OCI-LY3 (cell line): ENCODE data around the gene MYDGF.

Source experiments
- H2AFZ ChIP-seq: fragments of 200-600, 300-600 bp; shearing (Covaris generic); 2 replicates; pipeline ENCODE4 v1.6.0; 2014; ENCODE audit warnings: antibody characterized with exemption, low read depth, low read length
- H3K27ac ChIP-seq: fragments of 200-600, 300-600 bp; sonication (generic); 2 replicates; pipeline ENCODE4 v1.5.1; 2014; ENCODE audit warnings: mild to moderate bottlenecking, low read length, moderate library complexity, mixed read lengths
- H3K27me3 ChIP-seq: fragments of 200-600, 300-600 bp; sonication (generic); 2 replicates; pipeline ENCODE4 v1.6.1; 2014; ENCODE audit warnings: low read depth, low read length, mixed read lengths
- H3K36me3 ChIP-seq: fragments of 200-600, 300-600 bp; sonication (generic); replicated peaks from 2 replicates; pipeline ENCODE3; 2014; ENCODE audit warnings: low read depth, low read length, mixed read lengths
- H3K4me1 ChIP-seq: fragments of 300-600, 200-600 bp; sonication (generic); 2 replicates; pipeline ENCODE4 v1.6.1; 2014; ENCODE audit warnings: low read length, mixed read lengths
- H3K4me2 ChIP-seq: fragments of 200-600, 300-600 bp; sonication (generic); 2 replicates; pipeline ENCODE4 v1.6.1; 2014; ENCODE audit warnings: low read length, mixed read lengths
- H3K4me3 ChIP-seq: fragments of 300-600, 200-600 bp; sonication (generic); 2 replicates; pipeline ENCODE4 v1.5.1; 2014; ENCODE audit warnings: antibody characterized with exemption, mild to moderate bottlenecking, low read length, moderate library complexity
- H3K79me2 ChIP-seq: fragments of 300-600, 200-600 bp; shearing (Covaris generic); 2 replicates; pipeline ENCODE4 v1.6.1; 2014; ENCODE audit warnings: mild to moderate bottlenecking, low read length, mixed read lengths
- H3K9ac ChIP-seq: fragments of 300-600, 200-600 bp; shearing (Covaris generic); 2 replicates; pipeline ENCODE4 v1.6.0; 2014; ENCODE audit warnings: mild to moderate bottlenecking, low read length, moderate library complexity
- H3K9me3 ChIP-seq: fragments of 200-600, 300-600 bp; shearing (Covaris generic); 2 replicates; pipeline ENCODE4 v1.6.1; 2014; ENCODE audit warnings: low read length, mixed read lengths; ENCODE audit not compliant: insufficient read depth
- H4K20me1 ChIP-seq: fragments of 200-600, 300-600 bp; sonication (generic); 2 replicates; pipeline ENCODE4 v1.6.1; 2016; ENCODE audit warnings: low read length, mixed read lengths; ENCODE audit not compliant: insufficient read depth
- CTCF ChIP-seq: fragments of 200-600, 300-600 bp; sonication (generic); IDR thresholded peaks from 2 replicates; pipeline ENCODE4 v1.5.1; 2014; ENCODE audit warnings: antibody characterized with exemption, low read length, low read depth
- EZH2phosphoT487 ChIP-seq: fragments of 200-600 bp; shearing (Covaris generic); IDR thresholded peaks from 2 replicates; pipeline ENCODE4 v1.6.1; 2018; ENCODE audit warnings: antibody characterized with exemption, mixed run types, low read depth

MYDGF gene

GRCh38 chr19:4709440-4710280, 39.5 kb upstream of the MYDGF start:
- no peaks in the 10 kb centered on the region for H3K4me1 ChIP-seq
- no peaks in the 10 kb centered on the region for H4K20me1 ChIP-seq
- no peak overlapping the region for H3K4me3 ChIP-seq
- H3K4me2 ChIP-seq, result no peak overlapping the region
- H3K36me3 ChIP-seq, result peaks cover 40% of the 10 kb centered on the region
- H2AFZ ChIP-seq, result no peak overlapping the region
- no peaks in the 10 kb centered on the region for H3K27me3 ChIP-seq
- no peak for TF ChIP-seq CTCF
- no peak for TF ChIP-seq EZH2phosphoT487
- no peak overlapping the region for H3K27ac ChIP-seq
- H3K9ac ChIP-seq, result no peak overlapping the region
- no peaks in the 10 kb centered on the region for H3K9me3 ChIP-seq
- no peaks in the 10 kb centered on the region for H3K79me2 ChIP-seq

- no peak overlapping the region for H3K4me2 ChIP-seq
- no peaks in the 10 kb centered on the region for H3K79me2 ChIP-seq
- no peaks in the 10 kb centered on the region for H3K4me1 ChIP-seq
- H3K36me3 ChIP-seq, result peaks cover 40% of the 10 kb centered on the region
- H3K27ac ChIP-seq, result no peak overlapping the region
- no peaks in the 10 kb centered on the region for H3K27me3 ChIP-seq
- TF ChIP-seq EZH2phosphoT487 (no peak), CTCF (no peak)
- no peaks in the 10 kb centered on the region for H4K20me1 ChIP-seq
- no peak overlapping the region for H3K4me3 ChIP-seq
- H3K9me3 ChIP-seq, result no peaks in the 10 kb centered on the region
- H2AFZ ChIP-seq, result no peak overlapping the region
- H3K9ac ChIP-seq, result no peak overlapping the region
Observed at GRCh38 chr19:4707956-4708650, 38.0 kb upstream of the MYDGF start.

- Histone ChIP-seq H3K4me3 (no peak overlapping the region), H3K9ac (no peak overlapping the region), H3K27ac (no peak overlapping the region), H3K36me3 (peaks cover 36% of the 10 kb centered on the region), H3K4me1 (no peaks in the 10 kb centered on the region), H3K27me3 (no peaks in the 10 kb centered on the region), H3K4me2 (no peak overlapping the region), H3K79me2 (no peaks in the 10 kb centered on the region), H2AFZ (no peak overlapping the region), H3K9me3 (no peaks in the 10 kb centered on the region), H4K20me1 (no peaks in the 10 kb centered on the region)
- TF ChIP-seq CTCF, result no peak
- TF ChIP-seq EZH2phosphoT487, result no peak
Observed at GRCh38 chr19:4707322-4707721, 37.2 kb upstream of the MYDGF start.

- Histone ChIP-seq H3K9ac (no peak overlapping the region), H3K79me2 (no peaks in the 10 kb centered on the region)
- TF ChIP-seq EZH2phosphoT487, result no peak
- no peak for TF ChIP-seq CTCF
Observed at GRCh38 chr19:4705413-4706131, 35.4 kb upstream of the MYDGF start.

More at GRCh38 chr19:4705413-4706131, 35.4 kb upstream of the MYDGF start:
- no peaks in the 10 kb centered on the region for H4K20me1 ChIP-seq
- H3K27ac ChIP-seq, result no peak overlapping the region
- no peak overlapping the region for H3K4me2 ChIP-seq
- H3K4me3 ChIP-seq, result no peak overlapping the region
- H3K9me3 ChIP-seq, result no peaks in the 10 kb centered on the region
- H2AFZ ChIP-seq, result no peak overlapping the region
- no peaks in the 10 kb centered on the region for H3K27me3 ChIP-seq
- no peaks in the 10 kb centered on the region for H3K4me1 ChIP-seq
- peaks cover 34% of the 10 kb centered on the region for H3K36me3 ChIP-seq
